ENCODE data around the gene ZNF714. TPM values are rescaled to one million over a fixed set of nuclear protein-coding genes. Genes with fewer than 3 reads are reported as not detected.

ZNF714 gene
- total RNA-seq, 1 experiment from 2014 or later, result 20.0 TPM

DNA sequence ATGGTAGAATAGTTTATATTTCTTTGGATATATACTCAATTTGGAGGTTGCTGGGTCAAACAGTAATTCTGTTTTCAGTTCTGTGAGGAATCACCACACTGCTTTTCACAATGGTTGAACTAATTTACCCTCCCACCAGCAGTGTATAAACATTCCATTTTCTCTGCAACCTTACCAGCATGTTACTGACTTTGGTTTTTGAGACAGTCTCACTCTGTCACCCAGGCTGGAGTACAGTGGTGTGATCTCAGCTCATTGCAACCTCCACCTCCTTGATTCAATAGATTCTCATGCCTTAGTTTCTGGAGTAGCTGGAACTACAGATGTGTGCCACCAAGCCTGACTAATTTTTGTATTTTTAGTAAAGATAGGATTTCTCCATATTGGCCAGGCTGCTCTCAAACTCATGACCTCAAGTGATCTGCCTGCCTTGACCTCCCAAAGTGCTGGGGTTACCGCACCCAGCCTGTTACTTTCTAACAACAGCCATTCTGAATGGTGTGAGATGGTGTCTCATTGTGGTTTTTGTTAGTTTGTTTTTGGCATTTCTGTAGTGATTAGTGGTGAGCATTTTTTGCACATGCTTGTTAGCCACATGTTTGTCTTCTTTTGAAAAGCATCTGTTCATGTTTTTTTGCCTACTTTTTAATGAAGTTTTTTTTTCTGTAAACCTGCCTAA lies 12.5 kb downstream of the ZNF714 start:
- ChIA-PET POLR2A (no interaction called here), RAD21 (ENCODE audit: low non-redundant PET in 1 of 2, low total read pairs in 2 of 2, uncharacterized antibody in 2 of 2, unreplicated experiment in 2 of 2) (no interaction called here), CTCF (no interaction called here)
- Histone ChIP-seq H3K36me3 (ENCODE audit: control insufficient read depth in 1 of 2, insufficient read depth in 2 of 2, low read length in 2 of 2) (0 out of 4 replicates have a peak, but pooled peaks cover 0 to 5% of the 10 kb centered on the region in 2 experiments), H3K4me2 (ENCODE audit: low read length) (no peak overlapping the region), H3K79me2 (ENCODE audit: insufficient read depth, low read length) (peaks cover 10% of the 10 kb centered on the region; the same call in 1 of the 2 replicates), H2AFZ (ENCODE audit: low read depth, low read length, poor library complexity, severe bottlenecking) (no peak overlapping the region), H3K9me3 (ENCODE audit: control insufficient read depth in 1 of 2, insufficient read depth in 1 of 2, low read depth in 1 of 2, low read length in 2 of 2) (no peaks in the 10 kb centered on the region), H3K9ac (ENCODE audit: low read length) (no peak overlapping the region), H3K9me2 (ENCODE audit: insufficient read depth) (no peaks in the 10 kb centered on the region), H3K27me3 (ENCODE audit: insufficient read depth, low read length) (no peaks in the 10 kb centered on the region), H3K27ac (ENCODE audit: low read depth, low read length) (no peak overlapping the region), H3K4me3 (replicated peaks in 1 of 2; ENCODE audit: low read depth in 1 of 2, low read length in 2 of 2) (no peak overlapping the region), H3K4me1 (ENCODE audit: control insufficient read depth in 1 of 2, insufficient read depth in 2 of 2, low read length in 2 of 2) (no peaks in the 10 kb centered on the region), H4K20me1 (ENCODE audit: insufficient read depth) (no peaks in the 10 kb centered on the region)
- TF ChIP-seq SIN3A (IDR thresholded peaks at IDR 0.05; ENCODE audit: low read depth) (no peak), ZNF274 (IDR thresholded peaks at IDR 0.05; ENCODE audit: low read depth, low read length) (no peak), ELF1 (IDR thresholded peaks at IDR 0.05; ENCODE audit: borderline replicate concordance, low read depth) (no peak), SP1 (IDR thresholded peaks at IDR 0.05; ENCODE audit: low read depth) (no peak), JUND (IDR thresholded peaks at IDR 0.05) (no peak), EGR1 (IDR thresholded peaks at IDR 0.05; ENCODE audit: low read depth) (no peak), RAD21 (IDR thresholded peaks at IDR 0.05; ENCODE audit: low read depth) (no peak), POLR2A (IDR thresholded peaks at IDR 0.05; ENCODE audit: borderline replicate concordance, extremely low read depth, insufficient read depth, insufficient read length) (no peak), YY1 (IDR thresholded peaks at IDR 0.05; ENCODE audit: extremely low read depth, insufficient replicate concordance, low read depth, low read length) (no peak), EZH2phosphoT487 (IDR thresholded peaks at IDR 0.05; ENCODE audit: borderline replicate concordance) (no peak), POLR2AphosphoS5 (IDR thresholded peaks at IDR 0.05; ENCODE audit: low read depth, low read length) (no peak)
- TF ChIP-seq, protein P1, sequence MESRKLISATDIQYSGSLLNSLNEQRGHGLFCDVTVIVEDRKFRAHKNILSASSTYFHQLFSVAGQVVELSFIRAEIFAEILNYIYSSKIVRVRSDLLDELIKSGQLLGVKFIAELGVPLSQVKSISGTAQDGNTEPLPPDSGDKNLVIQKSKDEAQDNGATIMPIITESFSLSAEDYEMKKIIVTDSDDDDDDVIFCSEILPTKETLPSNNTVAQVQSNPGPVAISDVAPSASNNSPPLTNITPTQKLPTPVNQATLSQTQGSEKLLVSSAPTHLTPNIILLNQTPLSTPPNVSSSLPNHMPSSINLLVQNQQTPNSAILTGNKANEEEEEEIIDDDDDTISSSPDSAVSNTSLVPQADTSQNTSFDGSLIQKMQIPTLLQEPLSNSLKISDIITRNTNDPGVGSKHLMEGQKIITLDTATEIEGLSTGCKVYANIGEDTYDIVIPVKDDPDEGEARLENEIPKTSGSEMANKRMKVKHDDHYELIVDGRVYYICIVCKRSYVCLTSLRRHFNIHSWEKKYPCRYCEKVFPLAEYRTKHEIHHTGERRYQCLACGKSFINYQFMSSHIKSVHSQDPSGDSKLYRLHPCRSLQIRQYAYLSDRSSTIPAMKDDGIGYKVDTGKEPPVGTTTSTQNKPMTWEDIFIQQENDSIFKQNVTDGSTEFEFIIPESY (IDR thresholded peaks at IDR 0.05; ENCODE audit: extremely low read depth, insufficient replicate concordance, low read length), result no peak
- TF ChIP-seq, protein P2, sequence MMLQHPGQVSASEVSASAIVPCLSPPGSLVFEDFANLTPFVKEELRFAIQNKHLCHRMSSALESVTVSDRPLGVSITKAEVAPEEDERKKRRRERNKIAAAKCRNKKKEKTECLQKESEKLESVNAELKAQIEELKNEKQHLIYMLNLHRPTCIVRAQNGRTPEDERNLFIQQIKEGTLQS (IDR thresholded peaks at IDR 0.05), result no peak
- TF ChIP-seq, protein P3, sequence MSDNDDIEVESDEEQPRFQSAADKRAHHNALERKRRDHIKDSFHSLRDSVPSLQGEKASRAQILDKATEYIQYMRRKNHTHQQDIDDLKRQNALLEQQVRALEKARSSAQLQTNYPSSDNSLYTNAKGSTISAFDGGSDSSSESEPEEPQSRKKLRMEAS (IDR thresholded peaks at IDR 0.05), result no peak
- intact Hi-C loops (cut with micrococcal nuclease), result no loop called here
- DNase-seq (ENCODE audit: low read depth, low spot score) (no peak), ATAC-seq (no peak)
- no TSS peak for BruUV-seq (replicated peaks)

Data from HCT116 (cell line).